K562 (cell line): ENCODE data around the gene ANKRD11. TPM values are rescaled to one million over a fixed set of nuclear protein-coding genes. Genes with fewer than 3 reads are reported as not detected.

Experiments
- ATAC-seq: fragments of 200-7000 bp; cut with Tn5 transposase; 3 replicates; pipeline ENCODE4 v1.9.1; 2020; ENCODE audit warnings: moderate library complexity
- BruUV-seq: library from RNA; stranded (reverse); fragments of 400-500 nt; replicated peaks from 2 replicates; lab custom pipeline; 2021; lab: Mats Ljungman, UMichigan
- CTCF ChIA-PET: fragments of 300-600 bp; formaldehyde crosslinking; extraction: SDS; loops from one replicate; lab custom pipeline; 2021; ENCODE audit warnings: low intra/inter-chr PET ratio; lab: Yijun Ruan, JAX
- POLR2A ChIA-PET: fragments of 300-600, 350-650 bp; sonication (Branson Sonifier 250); formaldehyde crosslinking; extraction: SDS; loops from one replicate; lab custom pipeline; 2021; ENCODE audit warnings: antibody characterized with exemption, inconsistent platforms; lab: Yijun Ruan, JAX
- DNase-seq, 4 experiments: peaks; one replicate each; pipeline versions ENCODE4 v3.0.0 to v3.0.0-alpha.2; 2011 to 2018; ENCODE audit warnings: low spot score in 3 of 4, mixed read lengths in 3 of 4; ENCODE audit errors: extremely low read depth in 1 of 4
- FAIRE-seq: peaks from 2 replicates; lab custom pipeline; 2011; peaks lifted over from hg19 to GRCh38; lab: Jason Lieb, UNC
- H2AFZ ChIP-seq: 2 replicates; pipeline ENCODE4 v1.6.0; 2011; ENCODE audit warnings: low read depth, low read length, control low read depth, inconsistent platforms
- H3K27ac ChIP-seq: fragments of 200-600 bp; 3 replicates; pipeline ENCODE4 v1.8.0; 2011; ENCODE audit warnings: low read depth, mild to moderate bottlenecking, control low read depth, inconsistent platforms, low read length, moderate library complexity, mixed read lengths; ENCODE audit errors: extremely low read depth
- H3K27me3 ChIP-seq, 2 experiments: fragments of 300-600 bp in 1 of 2; 2 replicates in 1 of 2; 3 replicates in 1 of 2; pipeline versions ENCODE4 v1.6.0 to v1.8.0; 2011; ENCODE audit warnings: inconsistent platforms in 2 of 2, low read length in 2 of 2, mild to moderate bottlenecking in 1 of 2, mixed read lengths in 1 of 2, moderate library complexity in 1 of 2; ENCODE audit not compliant: control insufficient read depth in 2 of 2, insufficient read depth in 2 of 2
- H3K36me3 ChIP-seq: fragments of 300-600 bp; 3 replicates; pipeline ENCODE4 v1.8.0; 2011; ENCODE audit warnings: mild to moderate bottlenecking, low read length, inconsistent platforms; ENCODE audit not compliant: control insufficient read depth, insufficient read depth
- H3K4me1 ChIP-seq, 2 experiments: fragments of 200-600 bp in 1 of 2; replicated peaks in 1 of 2; 2 replicates in 1 of 2; 3 replicates in 1 of 2; pipeline versions ENCODE4 v1.5.1 to v1.8.0; 2011; ENCODE audit warnings: inconsistent platforms in 2 of 2, low read length in 2 of 2, mild to moderate bottlenecking in 1 of 2, mixed read lengths in 1 of 2, moderate library complexity in 1 of 2; ENCODE audit not compliant: control insufficient read depth in 2 of 2, insufficient read depth in 2 of 2
- H3K4me2 ChIP-seq: 2 replicates; pipeline ENCODE4 v1.6.1; 2011; ENCODE audit warnings: low read length, control low read depth, inconsistent platforms, mixed read lengths; ENCODE audit not compliant: insufficient read depth
- H3K4me3 ChIP-seq: fragments of 200-600 bp; sonication (generic), shearing (Covaris generic); 2 replicates; pipeline ENCODE4 v1.5.1; 2016; ENCODE audit warnings: control low read depth, inconsistent platforms
- H3K79me2 ChIP-seq: fragments of 200-600 bp; 3 replicates; pipeline ENCODE4 v1.8.0; 2011; ENCODE audit warnings: low read length, inconsistent platforms; ENCODE audit not compliant: control insufficient read depth, insufficient read depth
- H3K9ac ChIP-seq, 2 experiments: 2 replicates each; pipeline versions ENCODE4 v1.6.0 to v1.6.1; 2011; ENCODE audit warnings: low read depth in 2 of 2, low read length in 2 of 2, control low read depth in 1 of 2, inconsistent platforms in 1 of 2, mild to moderate bottlenecking in 1 of 2, mixed read lengths in 1 of 2; ENCODE audit not compliant: insufficient read depth in 1 of 2
- H3K9me1 ChIP-seq: one replicate; pipeline ENCODE4 v1.6.0; 2011; ENCODE audit warnings: inconsistent platforms, mild to moderate bottlenecking, low read length, moderate library complexity; ENCODE audit not compliant: control insufficient read depth, insufficient read depth
- H3K9me3 ChIP-seq: replicated peaks from 2 replicates; pipeline ENCODE4 v1.5.1; 2011; ENCODE audit warnings: low read depth, low read length, inconsistent platforms; ENCODE audit not compliant: control insufficient read depth, insufficient read depth
- H4K20me1 ChIP-seq: replicated peaks from 2 replicates; pipeline ENCODE4 v1.6.1; 2011; ENCODE audit warnings: low read length, inconsistent platforms, mixed read lengths; ENCODE audit not compliant: control insufficient read depth, insufficient read depth
- CBFA2T2 ChIP-seq: fragments of 450-650 bp; conservative IDR thresholded peaks from 2 replicates; pipeline ENCODE4 v1.6.1; 2017; ENCODE audit warnings: mild to moderate bottlenecking
- HNRNPUL1 ChIP-seq: fragments of 200-400 bp; formaldehyde crosslinking; IDR thresholded peaks from 2 replicates; pipeline ENCODE4 v1.6.1; 2017; ENCODE audit warnings: low read length
- IFI16 ChIP-seq: fragments of 250-450 bp; sonication (Bioruptor Pico); IDR thresholded peaks from 2 replicates; pipeline ENCODE4 v2.1.2; 2022; ENCODE audit warnings: mild to moderate bottlenecking, inconsistent platforms
- ILF3 ChIP-seq: fragments of 450-650 bp; IDR thresholded peaks from 2 replicates; pipeline ENCODE4 v1.6.1; 2018; ENCODE audit warnings: antibody characterized with exemption, mild to moderate bottlenecking, moderate library complexity, borderline replicate concordance
- KDM1A ChIP-seq, 2 experiments: fragments of 450-650 bp; IDR thresholded peaks; 2 replicates each; pipeline ENCODE4 v1.6.1; 2016; ENCODE audit warnings: mild to moderate bottlenecking in 2 of 2
- PCBP2 ChIP-seq: fragments of 200-400 bp; formaldehyde crosslinking; IDR thresholded peaks from 2 replicates; pipeline ENCODE4 v1.6.1; 2018; ENCODE audit warnings: low read length, low read depth, mild to moderate bottlenecking, moderate library complexity; ENCODE audit not compliant: poor library complexity, severe bottlenecking
- RBM22 ChIP-seq: fragments of 200-400 bp; formaldehyde crosslinking; IDR thresholded peaks from 2 replicates; pipeline ENCODE4 v1.6.1; 2018; ENCODE audit warnings: low read length, low read depth; ENCODE audit not compliant: poor library complexity, severe bottlenecking
- RNF219 ChIP-seq: fragments of 250-450 bp; sonication (Bioruptor Pico); IDR thresholded peaks from 2 replicates; pipeline ENCODE4 v1.5.0; 2022; ENCODE audit warnings: mild to moderate bottlenecking
- SPI1 ChIP-seq: IDR thresholded peaks from 2 replicates; pipeline ENCODE4 v1.6.1; 2011; ENCODE audit warnings: low read depth, low read length, control low read depth, borderline replicate concordance
- TFAM ChIP-seq: fragments of 250-450 bp; sonication (Bioruptor Pico); conservative IDR thresholded peaks from 2 replicates; pipeline ENCODE4 v1.5.0; 2021; ENCODE audit warnings: mild to moderate bottlenecking, moderate library complexity
- TRIM25 ChIP-seq: fragments of 450-650 bp; IDR thresholded peaks from 2 replicates; pipeline ENCODE4 v1.7.0; 2016; ENCODE audit warnings: borderline replicate concordance
- TRIM28 ChIP-seq: fragments of 450-650 bp; IDR thresholded peaks from 2 replicates; pipeline ENCODE4 v1.6.1; 2017
- USF1 ChIP-seq: sonication (generic); formaldehyde crosslinking; IDR thresholded peaks from 2 replicates; pipeline ENCODE4 v1.9.0; 2022; ENCODE audit warnings: mild to moderate bottlenecking, missing genetic modification reagents
- WGBS: fragments of 100-300 bp; shearing (Covaris generic); methylation state at CpG from one replicate; pipeline ENCODE4 v1.1.6; 2016; ENCODE audit warnings: low coverage, mixed read lengths; ENCODE audit not compliant: insufficient coverage; ENCODE audit errors: missing lambda C conversion rate; 5-methylcytosine and 5-hydroxymethylcytosine counted together
- in situ Hi-C: fragments of 300-500 bp; cut with MboI; formaldehyde crosslinking; loops from 4 replicates; pipeline ENCODE4 v1.15.0; 2018; ENCODE audit warnings: inconsistent platforms, mixed read lengths
- intact Hi-C: fragments of 100-400 bp; cut with micrococcal nuclease; formaldehyde crosslinking; loops from 2 replicates; pipeline ENCODE4 v1.14.2; 2022
- polyA plus RNA-seq, 8 experiments: library from polyadenylated mRNA; depleted of rRNA in 4 of 8; stranded (reverse) in 5 of 8; unstranded in 3 of 8; fragments of >200 nt; fragmentation: Nextera tagmentation in 2 of 8; fragmentation: Illumina TruSeq in 1 of 8; extraction: Ambion mirVana in 2 of 8; extraction: Trizol in 1 of 8; gene quantifications; 2 replicates each; pipeline versions ENCODE4 v1.2.1 to v1.2.3, GENCODE V29; 2011 to 2014; ENCODE audit warnings: inconsistent platforms in 1 of 8, missing spikeins in 1 of 8
- total RNA-seq, 7 experiments: library from RNA; depleted of rRNA in 6 of 7; stranded (reverse); fragments of >200 nt in 6 of 7; fragmentation: Illumina TruSeq in 2 of 7; extraction: Trizol in 2 of 7; gene quantifications; 2 replicates each; pipeline versions ENCODE4 v1.2.1 to v1.2.3, GENCODE V29; 2011 to 2021; ENCODE audit warnings: low replicate concordance in 1 of 7

Gene ANKRD11
- total and polyA plus RNA-seq, 9 of the 15 experiments (the other 6 are each of a cell fraction or from before 2014, with no cell fraction given), result 4.7 to 126 (median 31.7) TPM

DNA sequence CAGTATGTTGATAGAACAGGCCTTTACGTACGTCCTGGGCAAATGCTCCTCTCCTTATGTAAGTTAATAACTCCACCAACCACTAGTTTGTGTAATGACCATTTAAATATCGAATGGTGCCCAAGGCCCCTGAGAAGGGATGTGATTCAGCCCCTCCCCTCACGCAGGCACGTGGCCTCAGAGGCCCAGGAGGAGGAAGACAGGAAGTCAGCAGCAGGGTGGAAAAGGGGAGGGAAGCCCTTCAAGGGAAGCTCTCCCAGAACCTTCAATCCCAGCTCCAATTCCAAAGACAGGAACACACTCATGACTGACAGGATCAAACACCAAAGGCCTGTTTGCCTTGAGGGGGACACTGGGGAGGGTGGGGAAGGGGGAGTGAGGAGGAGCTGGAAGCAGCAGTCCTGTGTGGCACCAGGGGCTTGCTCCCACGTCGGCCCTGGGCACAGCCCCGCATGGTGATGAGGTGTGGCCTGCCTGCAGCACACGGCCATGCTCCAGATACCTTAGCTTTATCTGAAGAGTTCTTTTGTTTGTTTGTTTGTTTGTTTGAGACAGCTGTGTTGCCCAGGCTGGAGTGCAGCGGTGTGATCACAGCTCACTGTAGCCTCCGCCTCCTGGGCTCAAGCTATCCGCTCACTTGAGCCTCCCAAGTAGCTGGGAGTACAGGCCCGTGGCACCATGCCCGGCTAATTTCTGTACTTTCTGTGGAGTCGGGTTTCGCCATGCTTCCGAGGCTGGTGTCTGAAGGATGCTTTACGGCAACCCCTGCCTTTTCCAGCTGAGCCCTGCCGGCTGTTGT lies 167.8 kb downstream of the ANKRD11 start:
- in situ Hi-C loops (no loop called here), intact Hi-C loops (no loop called here)
- ChIA-PET CTCF (no interaction called here), POLR2A (interaction anchor here (0.6 to 1.6 kb wide), 5 partner anchors 9 to 16 kb away, joined by 3 to 6 read pairs (median 3); no protein-coding TSS in a partner anchor)
- no peak overlapping the region for H3K4me3 ChIP-seq
- H3K27ac ChIP-seq, result peak overlapping the region; percentile 44; the same call in 1 of the 3 replicates
- H3K9me1 ChIP-seq, result peaks cover 31% of the 10 kb centered on the region
- BruUV-seq, result no TSS peak
- H3K36me3 ChIP-seq, result peaks cover 40% of the 10 kb centered on the region; the same call in 2 of the 3 replicates
- H3K27me3 ChIP-seq, result no peaks in the 10 kb centered on the region
- DNase-seq (peak; percentile 39 to 55 (median 48)), ATAC-seq (no peak), FAIRE-seq (peak; percentile 60)
- no peak overlapping the region for H2AFZ ChIP-seq
- 63% methylated on average over 18 of the region's 19 CpGs for WGBS
- peaks cover 98% of the 10 kb centered on the region for H3K79me2 ChIP-seq
- H3K4me2 ChIP-seq, result peak overlapping the region; percentile 1; the same call in 1 of the 2 replicates
- peaks cover 55% of the 10 kb centered on the region for H4K20me1 ChIP-seq
- peak overlapping the region in 1 of 2 experiments; percentile 82; a peak in 2 of 4 replicates for H3K9ac ChIP-seq
- H3K4me1 ChIP-seq, result peaks cover 83 to 88% of the 10 kb centered on the region in 2 experiments
- no peaks in the 10 kb centered on the region; the same call in 1 of the 2 replicates for H3K9me3 ChIP-seq
- TF ChIP-seq RNF219, result no peak
- TF ChIP-seq PCBP2, result no peak
- TF ChIP-seq TRIM28, result no peak
- TF ChIP-seq USF1 (CRISPR knock-in tag), result peak; percentile 79
- TF ChIP-seq IFI16 (CRISPR knock-in tag), result no peak
- no peak for TF ChIP-seq ILF3
- no peak for TF ChIP-seq TFAM (CRISPR knock-in tag)
- peak; percentile 63 for TF ChIP-seq RBM22
- no peak for TF ChIP-seq KDM1A (IDR thresholded peaks at IDR 0.05)
- no peak for TF ChIP-seq TRIM25
- peak; percentile 56; the same call in 1 of the 2 replicates for TF ChIP-seq SPI1
- TF ChIP-seq CBFA2T2, result 0 out of 2 replicates have a peak, but pooled peaks have one; percentile 3
- TF ChIP-seq HNRNPUL1, result no peak
